GM18951 (cell line): ENCODE results near the gene HOXA6.

Experiments used
- POLR2A ChIP-seq: IDR thresholded peaks from 4 replicates; pipeline ENCODE4 v1.6.1; 2011; ENCODE audit warnings: mild to moderate bottlenecking; ENCODE audit not compliant: insufficient read length, insufficient read depth; ENCODE audit errors: extremely low read depth
- in situ Hi-C: fragments of 300-500 bp; cut with MboI; formaldehyde crosslinking; loops from one replicate; pipeline ENCODE4 v1.12.0; 2022; ENCODE audit warnings: low sequenced_read_pairs, mixed read lengths, inconsistent platforms; ENCODE audit not compliant: unreplicated experiment

Gene HOXA6

GRCh38 chr7:27147199-27148030 lies at the start of gene HOXA6:
HOXA6 (minus strand) TSS chr7:27147774; CDS start chr7:27147749, 25 bp downstream.
- no peak for TF ChIP-seq POLR2A
- in situ Hi-C loops, result no loop called here

DNA sequence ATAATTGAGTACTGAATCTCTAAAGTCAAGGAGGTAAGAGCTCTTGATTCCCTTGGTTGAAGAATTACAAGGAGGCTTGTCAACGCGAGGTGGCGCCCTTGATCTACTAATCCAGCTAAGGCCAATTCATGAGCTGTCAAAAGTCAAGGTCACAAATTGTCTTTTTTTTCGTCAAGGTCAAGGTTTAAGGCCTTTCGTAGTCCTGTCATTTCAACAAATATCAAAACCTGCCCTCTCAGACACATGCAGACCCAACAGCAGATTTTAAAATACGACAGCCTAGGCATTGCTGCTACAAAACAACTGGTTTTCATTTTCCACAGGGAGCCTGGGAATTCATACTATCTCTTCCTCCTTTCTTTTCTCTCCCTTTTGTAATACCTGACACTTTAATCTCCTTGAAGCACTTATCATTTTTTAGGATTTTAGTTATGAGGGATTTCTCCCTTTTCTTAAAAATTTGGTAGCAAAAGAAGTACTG lies 48.8 kb upstream of the HOXA6 start:
- TF ChIP-seq POLR2A, result no peak
- in situ Hi-C loops, result loop anchor here (10.0 kb wide), 1 partner anchor 48 kb away; the partner anchor contains the start of gene EVX1

DNA sequence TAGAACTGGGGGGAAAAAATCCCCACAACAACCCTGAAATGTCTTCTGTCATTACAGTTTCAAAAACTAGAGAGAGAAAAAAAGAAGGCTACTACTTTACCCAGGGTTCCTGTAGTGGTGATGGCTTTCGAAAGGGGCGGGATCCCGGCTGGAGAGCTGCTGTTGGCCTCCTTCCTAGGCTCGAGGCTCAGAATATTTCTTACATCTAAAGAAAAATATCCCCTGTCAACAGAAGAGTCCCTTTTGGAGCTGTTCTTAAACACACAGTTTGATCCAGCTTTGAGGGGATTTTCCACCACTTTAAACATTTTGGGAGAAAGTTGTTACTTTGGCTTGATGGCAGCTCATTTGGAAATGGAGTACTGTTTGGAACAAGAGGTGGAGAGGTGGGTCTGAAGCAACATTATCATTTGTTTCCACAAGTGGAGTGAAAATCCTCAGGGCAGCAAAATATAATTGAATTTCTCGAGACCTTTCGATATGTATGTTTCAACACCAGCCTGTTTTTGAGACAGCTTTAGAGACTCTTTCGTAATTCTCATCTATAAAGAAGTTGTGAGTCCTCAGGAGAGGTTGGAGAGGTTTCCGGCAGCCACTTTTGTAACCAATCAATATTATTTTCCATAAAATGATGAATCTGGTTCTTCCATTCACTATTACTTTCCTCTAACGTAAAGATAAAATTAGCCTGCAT lies 47.3 kb upstream of the HOXA6 start:
- TF ChIP-seq POLR2A, result no peak
- in situ Hi-C loops, result loop anchor here (10.0 kb wide), 1 partner anchor 50 kb away; the partner anchor contains the start of gene EVX1

- in situ Hi-C loops, result loop anchor here (10.0 kb wide), 1 partner anchor 51 kb away; the partner anchor contains the start of gene EVX1
- TF ChIP-seq POLR2A, result no peak
Observed at GRCh38 chr7:27194002-27194352, 46.4 kb upstream of the HOXA6 start.

GRCh38 chr7:27193335-27194001 lies 45.9 kb upstream of the HOXA6 start:
- TF ChIP-seq POLR2A, result no peak
- in situ Hi-C loops, result loop anchor here (10.0 kb wide), 1 partner anchor 51 kb away; the partner anchor contains the start of gene EVX1

DNA sequence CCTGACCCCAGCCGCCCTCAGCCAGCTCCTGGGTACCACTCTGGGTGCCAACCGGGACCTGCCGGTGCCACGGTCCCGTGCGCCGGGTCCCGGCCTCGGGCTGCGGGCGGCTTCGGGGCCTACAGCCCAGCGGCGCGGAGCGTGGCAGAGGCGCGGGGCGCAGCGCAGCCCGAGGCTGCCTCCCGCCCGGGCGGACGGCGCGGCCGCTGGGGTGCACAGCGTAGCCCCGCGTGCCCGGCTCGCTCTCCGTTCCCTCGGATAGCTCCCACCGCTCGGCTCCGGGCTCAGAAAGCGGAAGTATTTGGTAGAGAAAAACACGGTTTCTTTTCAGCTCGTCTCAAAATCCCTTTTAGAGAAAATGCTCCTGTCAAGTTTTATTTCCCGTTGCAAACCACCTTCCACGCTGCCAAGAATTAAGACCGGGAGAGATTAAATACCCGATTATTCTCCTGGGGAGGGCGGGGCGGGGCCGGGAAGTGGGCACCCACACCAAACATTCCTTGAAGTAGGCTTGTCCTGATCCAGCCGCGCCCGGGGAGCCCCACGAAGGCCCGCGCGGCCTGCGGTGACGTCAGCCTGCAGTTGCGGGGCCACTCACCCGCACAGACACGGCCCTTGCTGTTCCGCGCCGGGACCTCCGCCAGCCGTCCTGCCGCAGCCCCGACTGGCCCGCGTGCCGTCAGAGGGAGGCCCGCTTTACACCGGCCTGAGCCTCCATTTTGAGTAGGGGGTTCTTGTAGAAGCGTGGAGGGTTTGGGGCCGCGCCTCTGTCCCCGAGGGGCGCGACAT lies 45.2 kb upstream of the HOXA6 start:
- in situ Hi-C loops, result loop anchor here (10.0 kb wide), 1 partner anchor 52 kb away; the partner anchor contains the start of gene EVX1

GRCh38 chr7:27191833-27192545 lies 44.4 kb upstream of the HOXA6 start:
- TF ChIP-seq POLR2A, result no peak
- in situ Hi-C loops, result loop anchor here (10.0 kb wide), 1 partner anchor 53 kb away; the partner anchor contains the start of gene EVX1

More for the DNA sequence above, 45.2 kb upstream of the HOXA6 start:
- TF ChIP-seq POLR2A, result no peak

DNA sequence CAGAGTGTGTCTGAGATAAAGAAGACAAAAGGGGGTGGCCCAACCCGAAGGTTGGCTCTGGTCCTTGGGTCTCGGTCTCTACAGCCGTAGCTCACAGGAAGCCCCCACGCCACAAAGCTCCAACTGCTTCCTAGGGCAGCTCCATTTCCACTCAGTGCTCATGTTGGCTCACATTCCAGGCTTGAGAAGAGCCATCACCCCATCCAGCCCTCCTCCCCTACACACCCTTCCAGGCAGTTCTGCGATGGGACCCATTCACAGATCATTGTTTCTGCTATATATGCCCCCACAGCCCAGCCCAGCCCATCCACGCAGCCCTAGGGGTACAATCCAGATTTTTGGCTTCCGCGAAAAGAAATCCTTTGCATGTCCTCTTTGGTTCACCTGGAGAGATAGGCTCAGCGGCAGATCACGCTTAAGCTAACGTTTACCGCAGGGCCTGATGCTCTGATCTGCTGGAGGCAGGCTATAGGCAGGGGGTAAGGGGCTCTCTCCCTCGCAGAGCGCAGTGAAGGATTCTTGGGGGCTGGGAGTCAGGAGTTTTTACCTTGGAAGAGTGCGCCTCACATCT lies 43.7 kb upstream of the HOXA6 start:
- TF ChIP-seq POLR2A, result no peak
- in situ Hi-C loops, result loop anchor here (10.0 kb wide), 1 partner anchor 54 kb away; the partner anchor contains the start of gene EVX1

GRCh38 chr7:27189997-27190748 lies 42.6 kb upstream of the HOXA6 start:
- no peak for TF ChIP-seq POLR2A
- in situ Hi-C loops, result loop anchor here (10.0 kb wide), 1 partner anchor 55 kb away; the partner anchor contains the start of gene EVX1

GRCh38 chr7:27189295-27189996 lies 41.9 kb upstream of the HOXA6 start:
- in situ Hi-C loops, result no loop called here
- TF ChIP-seq POLR2A, result no peak
